Right lung (tissue), 5 donors: ENCODE results near the gene SP7. TPM values are rescaled to one million over a fixed set of nuclear protein-coding genes. Genes with fewer than 3 reads are reported as not detected.
"Not testable (repeated sequence)": the region's sequence is repeated elsewhere in the genome, so short reads cannot be mapped to it uniquely, and the experiment has no call there.

ENCODE experiments used
- DNase-seq, 2 donors: peaks; one replicate each; pipeline ENCODE4 v3.0.0-alpha.2; 2013
- polyA plus RNA-seq, 5 donors: library from polyadenylated mRNA; unstranded; fragments of 120-200 nt; gene quantifications; one replicate each; pipeline versions ENCODE4 v1.2.1 to v1.2.3, GENCODE V29; 2013; ENCODE audit warnings: inconsistent platforms in 1 of 5, low replicate concordance in 1 of 5; ENCODE audit not compliant: insufficient read length in 5 of 5, insufficient read depth in 1 of 5

SP7 gene
- polyA plus RNA-seq, 5 donors = 0.07 to 0.10 (median 0.08) TPM; not detected in 2

DNA sequence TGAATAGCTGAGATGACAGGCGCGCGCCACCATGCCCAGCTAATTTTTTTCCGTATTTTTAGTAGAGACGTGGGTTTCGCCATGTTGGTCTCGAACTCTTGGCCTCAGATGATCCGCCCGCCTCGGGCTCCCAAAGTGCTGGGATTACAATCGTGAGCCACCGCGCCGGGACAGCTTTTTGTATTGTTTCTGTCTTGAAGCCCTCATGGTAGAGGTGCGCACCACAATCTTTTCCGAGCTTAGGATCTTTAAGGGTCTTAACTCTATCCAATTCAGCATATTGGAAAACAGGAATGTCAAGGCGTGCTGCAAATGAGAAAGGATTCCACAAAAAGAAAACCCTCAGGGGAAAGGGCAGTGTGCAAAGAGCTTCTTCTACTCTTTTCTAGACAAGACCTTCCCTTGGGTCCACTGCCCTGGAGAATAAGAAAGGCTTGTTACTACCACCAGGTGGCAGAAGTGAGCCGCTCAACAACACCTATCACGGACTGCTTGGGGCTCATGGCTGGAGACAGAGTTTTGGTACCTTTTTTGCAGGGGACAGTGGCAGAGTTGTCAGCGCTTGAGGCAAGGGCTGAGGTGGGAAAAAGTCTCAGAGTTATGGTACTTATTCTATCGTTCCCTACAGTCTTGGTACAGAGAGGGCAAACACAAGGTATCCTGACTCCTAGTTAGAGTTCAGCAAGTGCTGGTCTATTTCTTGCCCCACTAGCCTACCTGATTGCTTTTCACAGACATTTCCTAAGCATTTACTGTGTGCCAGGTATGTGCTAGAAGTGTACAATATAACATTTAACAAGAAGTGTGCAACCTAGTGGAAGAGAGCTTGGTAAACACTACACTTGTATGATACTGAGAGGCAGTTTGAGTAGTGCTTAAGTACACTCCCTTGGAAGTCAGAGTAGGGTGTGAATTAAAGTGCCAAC lies 16.4 kb upstream of the SP7 start:
- DNase-seq = peak; percentile 78 to 85

- no peak for DNase-seq
These were observed 11.8 kb upstream of the SP7 start for GRCh38 chr12:53347905-53348304.

DNA sequence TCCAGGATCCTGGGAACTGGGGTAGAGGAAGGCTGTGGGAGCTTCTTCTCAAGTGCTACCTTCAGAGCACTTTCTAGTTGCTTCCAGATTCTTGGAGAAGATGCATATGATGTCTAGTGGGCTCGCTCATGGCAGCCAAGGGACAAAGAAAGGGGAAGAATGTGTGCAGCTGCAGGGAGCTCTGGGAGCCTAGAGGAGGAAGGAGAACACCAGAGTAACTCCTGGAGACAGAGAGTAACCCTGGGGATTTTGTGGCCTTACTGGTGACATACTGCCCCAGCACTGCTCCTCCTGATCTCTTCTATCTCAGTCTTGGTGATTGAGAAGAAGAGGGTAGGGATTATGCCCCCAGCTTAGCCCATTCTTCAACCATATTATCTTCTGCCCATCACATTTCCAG lies 10.3 kb upstream of the SP7 start:
- no peak for DNase-seq

DNA sequence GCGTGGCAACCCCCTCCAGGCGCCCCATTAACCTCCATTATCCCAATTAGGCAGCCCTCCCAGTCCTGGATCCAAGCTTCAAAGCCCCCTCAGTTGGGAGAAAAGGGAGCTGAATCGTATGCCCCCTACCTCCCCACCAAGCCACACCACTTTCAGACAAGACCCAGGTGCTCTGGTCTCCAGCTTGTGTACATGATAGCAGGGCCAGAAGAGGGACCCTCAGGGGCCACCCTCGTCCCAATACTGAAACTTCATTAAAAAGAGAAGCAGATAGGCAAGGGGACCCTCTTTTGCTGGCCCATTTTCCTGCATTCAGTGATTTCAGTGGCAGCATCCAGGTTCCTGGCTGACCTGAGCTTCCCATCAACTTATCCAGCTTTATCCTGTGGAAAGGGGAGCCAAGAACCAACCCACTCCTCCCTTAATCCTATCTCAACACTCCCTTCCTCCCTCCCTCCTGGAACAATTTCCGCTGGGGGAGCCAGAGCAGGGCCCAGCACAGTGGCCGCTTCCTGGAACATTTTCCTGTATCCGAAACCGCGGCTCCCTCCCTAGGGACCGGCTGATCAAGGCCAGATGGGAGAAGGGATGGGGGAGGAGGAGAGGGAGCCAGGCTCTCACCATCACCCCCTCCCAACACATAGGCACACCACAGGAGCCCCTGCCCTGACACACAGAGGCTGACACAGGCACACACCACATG lies 9.5 kb upstream of the SP7 start:
- peak in 1 of 2 donors; percentile 27 for DNase-seq

DNA sequence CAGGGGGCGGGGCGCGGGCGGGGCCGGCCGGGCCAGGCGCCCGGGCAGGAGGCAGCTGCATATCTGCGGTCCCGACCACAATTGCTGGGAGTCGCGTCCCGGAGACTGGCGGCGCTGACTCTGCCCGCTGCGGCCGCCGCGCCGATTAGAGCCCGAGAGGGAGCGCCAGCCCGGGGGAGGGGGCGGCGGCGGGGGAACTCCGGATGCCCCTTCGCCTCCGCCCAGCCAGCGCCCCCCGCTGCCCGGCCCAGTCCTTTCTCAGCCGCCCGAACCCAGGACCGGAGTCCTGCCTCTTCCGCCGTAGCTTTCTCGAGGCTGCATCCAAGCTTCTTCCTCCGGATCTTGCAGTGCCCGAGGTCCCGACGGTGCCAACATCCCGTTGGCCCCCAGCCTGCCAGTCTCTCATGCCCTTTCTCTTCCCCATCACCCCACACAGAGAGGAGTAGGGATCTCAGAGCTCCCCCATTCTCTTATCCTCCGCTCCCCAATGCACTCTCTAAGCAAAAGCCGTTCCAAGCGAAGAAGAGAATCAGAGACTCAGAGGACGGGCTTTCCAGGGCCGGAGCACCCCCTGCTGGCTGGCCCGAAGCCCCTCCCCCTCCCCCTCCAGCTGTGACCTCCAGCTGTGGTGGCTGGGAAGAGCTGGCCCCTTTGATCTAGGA lies 8.8 kb upstream of the SP7 start:
- peak; percentile 83 to 87 for DNase-seq

- no peak for DNase-seq
These were observed 8.3 kb upstream of the SP7 start for GRCh38 chr12:53344487-53344823.

GRCh38 chr12:53343969-53344368 lies 7.8 kb upstream of the SP7 start:
- DNase-seq = no peak

GRCh38 chr12:53343449-53343848 lies 7.3 kb upstream of the SP7 start:
- no peak for DNase-seq

- no peak for DNase-seq
These were observed 4.2 kb upstream of the SP7 start for GRCh38 chr12:53340398-53340797.

DNA sequence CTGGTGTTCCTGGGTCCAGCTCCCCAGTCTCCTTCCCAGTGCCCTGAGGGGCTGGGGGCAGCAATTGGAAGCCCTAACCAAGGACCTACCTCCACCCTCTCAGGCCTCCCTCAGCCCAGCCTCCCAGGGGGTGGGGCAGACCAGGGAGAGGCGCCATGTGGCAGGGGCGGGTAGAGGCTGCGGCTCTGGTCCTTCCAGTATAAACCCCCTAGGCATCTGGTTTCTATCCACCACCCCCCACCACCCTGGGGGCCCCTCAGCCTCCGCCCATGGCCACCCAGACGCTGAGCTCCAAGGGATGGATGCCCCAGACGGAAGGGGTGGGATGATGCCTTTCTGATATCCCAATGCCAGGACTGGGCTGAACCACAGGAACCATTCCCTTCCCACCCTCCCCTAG lies 2.8 kb upstream of the SP7 start:
- no peak for DNase-seq

DNA sequence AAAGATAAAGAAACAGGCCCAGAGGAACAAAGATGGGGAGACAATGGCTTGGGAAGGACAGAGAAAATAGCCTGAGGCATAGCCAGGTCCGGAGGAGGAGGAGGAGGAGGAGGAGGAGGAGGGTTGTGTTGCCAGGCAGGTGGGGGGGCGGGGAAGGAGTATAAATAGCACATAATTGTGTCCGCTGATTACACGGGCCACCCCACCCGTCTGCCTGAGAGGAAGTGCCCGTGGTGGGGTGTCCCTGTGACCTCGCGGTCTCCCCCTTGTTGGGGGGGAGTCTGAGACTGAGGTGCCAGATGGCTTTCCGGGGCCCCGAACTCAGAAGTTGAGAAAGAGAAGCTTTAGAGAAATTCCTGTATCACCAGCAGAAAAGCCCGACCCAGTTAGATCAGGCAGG lies 1.9 kb upstream of the SP7 start:
- DNase-seq = no peak

GRCh38 chr12:53334822-53335221 lies 1.3 kb downstream of the SP7 start:
- DNase-seq = no peak

DNA sequence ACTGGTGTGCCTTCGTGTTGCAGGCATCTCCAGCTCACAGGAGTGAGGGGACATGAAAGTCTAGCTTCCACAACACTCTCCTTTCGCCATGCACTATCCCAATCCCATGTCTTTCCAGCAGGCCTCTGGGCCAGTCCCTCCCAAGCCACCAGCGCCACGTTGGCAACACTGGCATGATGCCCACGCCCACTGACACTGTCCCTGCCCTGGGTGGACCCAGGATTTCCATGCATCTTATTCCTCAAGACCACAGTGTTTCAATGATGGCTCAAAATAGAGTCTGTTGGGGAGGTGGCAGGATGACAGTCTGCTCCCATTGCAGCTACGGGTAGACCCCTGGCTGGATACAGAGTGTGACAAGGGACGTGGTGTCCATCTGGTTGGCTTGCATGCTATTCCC lies 2.3 kb downstream of the SP7 start:
- DNase-seq = no peak

DNA sequence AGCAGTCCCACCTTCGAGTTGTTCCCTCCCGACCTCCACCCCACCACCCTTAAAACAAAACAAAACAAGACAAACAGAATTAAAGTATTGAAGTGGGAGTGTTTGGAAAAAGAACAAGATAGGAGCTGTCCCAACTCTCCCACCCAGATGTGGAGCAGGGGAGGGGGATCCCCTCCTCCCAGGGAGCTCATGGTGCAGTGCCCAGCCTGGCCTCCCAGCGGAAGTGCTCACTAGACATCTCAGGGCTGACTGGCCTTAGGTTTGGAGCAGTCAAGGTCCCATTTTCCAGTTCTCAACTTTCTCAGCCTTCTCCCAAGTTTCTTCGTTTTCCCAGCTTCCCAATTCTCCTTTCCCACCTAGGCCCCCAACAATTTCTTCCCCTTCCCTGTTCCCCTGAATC lies 2.9 kb downstream of the SP7 start:
- no peak for DNase-seq

DNA sequence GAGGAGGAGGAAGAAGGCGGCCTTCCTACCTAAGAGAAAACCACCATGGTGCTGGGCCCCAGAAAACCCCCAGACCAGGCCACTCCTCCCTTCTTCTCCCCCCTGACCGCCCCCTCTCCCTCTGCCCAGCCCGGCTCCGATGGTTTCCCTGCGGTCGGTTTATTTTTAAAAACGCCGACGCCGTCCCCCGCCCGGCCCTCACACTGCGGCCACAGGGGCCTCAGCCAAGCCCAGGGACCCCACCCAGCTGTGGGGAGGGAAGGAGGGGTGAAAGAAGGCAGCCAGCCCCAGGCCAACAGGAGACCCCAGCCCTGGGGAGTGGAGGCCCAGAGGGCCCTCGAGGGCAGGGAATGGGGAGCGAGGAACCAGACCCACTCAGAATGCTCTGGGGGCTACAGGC lies 3.4 kb downstream of the SP7 start:
- no peak for DNase-seq

DNA sequence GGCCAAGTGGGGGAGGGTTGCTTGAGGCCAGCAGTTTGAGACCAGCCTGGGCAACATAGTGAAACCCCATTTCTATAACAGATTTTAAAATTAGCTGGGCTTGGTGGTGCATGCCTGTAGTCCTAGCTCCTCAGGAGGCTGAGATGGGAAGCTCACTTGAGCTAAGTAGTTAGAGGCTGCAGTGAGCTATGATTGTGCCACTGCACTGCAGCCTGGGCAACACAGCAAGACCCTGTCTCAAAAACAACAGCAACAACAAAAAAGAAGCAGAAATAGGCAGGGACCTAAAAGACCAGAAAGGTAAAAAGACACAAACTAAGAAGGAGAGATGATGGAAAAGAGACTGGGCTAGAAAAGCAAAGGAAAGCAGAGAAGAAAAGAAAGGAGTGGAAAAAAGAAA lies 3.8 kb downstream of the SP7 start:
- DNase-seq = not testable (repeated sequence)

GRCh38 chr12:53330671-53331070 lies 5.5 kb downstream of the SP7 start:
- no peak for DNase-seq

DNA sequence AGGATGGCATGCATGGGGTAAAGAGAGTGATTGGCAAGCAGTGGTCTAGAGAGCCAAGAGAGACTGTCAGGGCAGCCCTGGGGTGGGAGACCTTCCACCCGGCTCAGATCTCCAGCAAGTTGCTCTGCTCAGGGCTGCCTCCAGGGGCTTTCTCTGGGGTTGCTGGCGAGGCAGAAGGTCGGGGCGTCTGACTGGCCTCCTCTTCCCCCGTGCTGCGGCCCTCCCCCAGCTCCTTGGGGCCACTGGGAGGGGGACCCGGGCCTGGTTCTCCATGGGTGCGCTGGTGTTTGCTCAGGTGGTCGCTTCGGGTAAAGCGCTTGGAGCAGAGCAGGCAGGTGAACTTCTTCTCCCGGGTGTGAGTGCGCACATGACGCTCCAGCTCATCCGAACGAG lies 8.1 kb downstream of the SP7 start:
- DNase-seq = no peak

GRCh38 chr12:53327435-53328042 lies 8.6 kb downstream of the SP7 start:
- DNase-seq = no peak

GRCh38 chr12:53326460-53327185 lies 9.5 kb downstream of the SP7 start:
- DNase-seq = no peak

DNA sequence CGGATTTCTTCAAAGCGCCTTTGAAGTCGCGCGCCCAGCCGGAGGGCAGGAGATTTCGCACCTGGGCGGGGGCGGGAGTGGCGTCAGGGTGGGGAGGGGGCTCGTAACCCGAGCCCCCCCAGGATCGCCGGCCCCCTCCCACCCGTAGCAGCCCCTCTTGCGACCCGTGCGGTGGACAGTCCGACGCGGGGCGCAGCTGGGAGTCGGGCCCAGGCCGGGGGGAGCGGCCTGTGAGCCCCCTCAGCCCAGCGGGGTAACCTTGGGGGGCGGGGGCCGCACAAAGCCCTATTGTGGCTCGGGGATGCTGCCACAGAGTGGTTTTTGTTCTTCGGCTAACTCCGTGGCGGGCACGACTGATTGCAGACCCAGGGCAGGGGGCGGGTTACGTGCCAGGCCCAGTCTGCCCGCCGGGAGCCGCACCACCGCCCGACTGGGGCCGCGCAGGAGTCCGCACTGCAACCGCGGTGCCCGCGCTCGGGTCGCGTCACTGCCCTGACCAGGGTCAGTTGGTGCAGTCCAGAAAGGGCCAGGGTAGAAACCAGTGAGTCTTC lies 10.6 kb downstream of the SP7 start:
- DNase-seq = peak; percentile 31 to 39
